Measurements from ENCODE around the gene PLPP3.
"Not testable (repeated sequence)": the region's sequence is repeated elsewhere in the genome, so short reads cannot be mapped to it uniquely, and the experiment has no call there.

PLPP3 gene

DNA sequence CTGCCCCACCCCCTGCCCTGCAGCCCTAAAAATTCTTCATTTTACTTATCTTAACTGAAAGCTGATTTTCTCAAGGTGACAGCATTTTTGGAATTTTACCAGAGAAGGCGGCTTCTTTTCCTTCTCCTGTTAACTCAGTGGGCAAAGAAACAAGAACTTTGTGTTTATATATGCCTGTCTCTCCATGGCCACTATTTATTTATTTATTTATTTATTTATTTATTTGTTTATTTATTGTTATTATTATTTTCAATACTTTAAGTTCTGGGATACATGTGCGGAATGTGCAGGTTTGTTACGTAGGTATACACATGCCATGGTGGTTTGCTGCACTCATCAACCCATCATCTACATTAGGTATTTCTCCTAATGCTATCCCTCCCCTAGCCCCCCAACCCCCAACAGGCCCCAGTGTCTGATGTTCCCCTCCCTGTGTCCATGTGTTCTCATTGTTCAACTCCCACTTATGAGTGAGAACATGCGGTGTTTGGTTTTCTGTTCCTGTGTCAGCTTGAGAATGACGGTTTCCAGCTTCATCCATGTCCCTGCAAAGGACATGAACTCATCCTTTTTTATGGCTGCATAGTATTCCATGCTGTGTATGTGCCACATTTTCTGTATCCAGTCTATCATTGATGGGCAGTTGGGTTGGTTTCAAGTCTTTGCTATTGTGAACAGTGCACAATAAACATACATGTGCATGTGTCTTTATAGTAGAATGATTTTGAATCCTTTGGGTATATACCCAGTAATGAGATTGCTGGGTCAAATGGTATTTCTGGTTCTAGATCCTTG is 16.2 kb upstream of the PLPP3 start:
- H3K4ac ChIP-seq (ENCODE audit: low read depth, low read length); H3K27ac ChIP-seq (ENCODE audit: low read depth, low read length); H2BK12ac ChIP-seq (ENCODE audit: low read length); H3K9me3 ChIP-seq (ENCODE audit: insufficient read depth, low read depth, low read length); H4K12ac ChIP-seq (ENCODE audit: low read depth, low read length); H2BK120ac ChIP-seq (ENCODE audit: insufficient read depth, low read length, poor library complexity); H3K9ac ChIP-seq (ENCODE audit: low read length); H3K27me3 ChIP-seq (ENCODE audit: insufficient read depth, low read length); H3K36me3 ChIP-seq (ENCODE audit: control insufficient read depth in 1 of 2, insufficient read depth in 2 of 2, low read length in 2 of 2); H3K4me1 ChIP-seq (ENCODE audit: control insufficient read depth in 1 of 2, insufficient read depth in 2 of 2, low read length in 2 of 2); H2AK5ac ChIP-seq (ENCODE audit: low read length); H3K23ac ChIP-seq (ENCODE audit: low read length); H4K8ac ChIP-seq (ENCODE audit: low read depth, low read length); H2AFZ ChIP-seq (ENCODE audit: insufficient read depth, low read length, poor library complexity); H3K14ac ChIP-seq (ENCODE audit: low read length); H3K79me2 ChIP-seq (ENCODE audit: control insufficient read depth, insufficient read depth, low read length, poor library complexity); H3K18ac ChIP-seq (ENCODE audit: low read length); H4K91ac ChIP-seq (ENCODE audit: low read depth, low read length); H3K4me2 ChIP-seq (ENCODE audit: low read length); H2BK5ac ChIP-seq (ENCODE audit: low read depth, low read length, poor library complexity); H3K4me3 ChIP-seq (ENCODE audit: low read depth, low read length): not testable (repeated sequence)
- DNase-seq, result peak in 1 of 2 donors; percentile 60
- H3K79me1 ChIP-seq (ENCODE audit: low read length), result peaks cover 13% of the 10 kb centered on the region
- WGBS (ENCODE audit: extremely low coverage, insufficient coverage, insufficient read length), result no CpG with 5 or more reads among the region's 5 CpGs

DNA sequence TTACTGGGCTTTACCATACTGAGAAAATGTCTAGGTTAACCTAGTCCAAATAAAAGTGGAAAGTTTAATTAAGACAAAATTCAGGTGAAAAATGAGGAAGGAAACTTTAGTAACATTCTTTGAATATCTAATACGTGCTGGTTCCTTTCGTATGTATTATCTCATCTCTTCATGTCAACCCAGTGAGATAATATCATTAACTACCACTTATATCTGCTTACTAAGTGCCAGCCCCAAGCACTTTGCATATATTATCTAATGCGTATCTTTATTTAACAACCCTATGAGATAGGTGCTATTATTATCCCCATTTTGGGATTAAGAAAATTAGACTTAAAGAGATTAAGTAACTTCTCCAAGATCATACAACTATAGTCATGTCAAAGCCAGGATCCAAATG is 12.5 kb upstream of the PLPP3 start:
- H3K4me1 ChIP-seq (ENCODE audit: control insufficient read depth in 1 of 2, insufficient read depth in 2 of 2, low read length in 2 of 2), result peaks cover 6 to 13% of the 10 kb centered on the region in 2 experiments

DNA sequence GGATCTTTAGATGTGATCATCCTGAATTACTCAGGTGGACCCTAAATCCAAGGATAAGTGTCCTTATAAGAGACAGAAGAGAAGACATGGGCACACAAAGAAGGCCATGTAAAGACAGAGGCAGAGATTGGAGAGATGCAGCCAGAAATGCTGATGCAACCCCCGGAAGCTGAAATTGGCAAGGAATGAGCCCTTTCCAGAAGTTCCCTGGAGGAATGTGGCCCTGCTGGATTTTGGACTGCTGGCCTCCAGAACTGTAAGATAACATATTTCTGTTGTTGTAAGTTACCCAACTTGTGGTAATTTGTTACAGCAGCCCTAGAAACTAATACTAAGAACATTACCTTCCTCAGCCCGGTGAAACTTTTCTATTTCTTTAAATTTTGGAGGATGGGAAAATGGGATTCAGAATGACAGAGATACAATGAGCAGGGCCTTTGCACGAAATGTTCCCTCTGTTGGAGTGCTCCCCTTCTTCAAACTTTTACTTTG is 11.2 kb upstream of the PLPP3 start:
- no peak overlapping the region for H4K12ac ChIP-seq (ENCODE audit: low read depth, low read length)
- H2BK12ac ChIP-seq (ENCODE audit: low read length), result peak overlapping the region; percentile 82
- H4K91ac ChIP-seq (ENCODE audit: low read depth, low read length), result peak overlapping the region; percentile 92
- no peak overlapping the region for H3K4ac ChIP-seq (ENCODE audit: low read depth, low read length)
- peak overlapping the region; percentile 81 for H2BK120ac ChIP-seq (ENCODE audit: insufficient read depth, low read length, poor library complexity)
- no peaks in the 10 kb centered on the region for H3K27me3 ChIP-seq (ENCODE audit: insufficient read depth, low read length)
- H3K18ac ChIP-seq (ENCODE audit: low read length), result no peak overlapping the region
- H3K27ac ChIP-seq (ENCODE audit: low read depth, low read length), result peak overlapping the region; percentile 86
- H3K79me1 ChIP-seq (ENCODE audit: low read length), result peaks cover 18% of the 10 kb centered on the region
- H2AFZ ChIP-seq (ENCODE audit: insufficient read depth, low read length, poor library complexity), result no peak overlapping the region
- H3K4me3 ChIP-seq (ENCODE audit: low read depth, low read length), result no peak overlapping the region
- peak overlapping the region; percentile 89 for H2BK5ac ChIP-seq (ENCODE audit: low read depth, low read length, poor library complexity)
- DNase-seq, result peak; percentile 88 to 97
- no peak overlapping the region for H3K9ac ChIP-seq (ENCODE audit: low read length)
- H3K4me1 ChIP-seq (ENCODE audit: control insufficient read depth in 1 of 2, insufficient read depth in 2 of 2, low read length in 2 of 2), result peaks cover 6 to 13% of the 10 kb centered on the region in 2 experiments
- peaks cover 2% of the 10 kb centered on the region for H3K79me2 ChIP-seq (ENCODE audit: control insufficient read depth, insufficient read depth, low read length, poor library complexity)
- no CpG with 5 or more reads among the region's 3 CpGs for WGBS (ENCODE audit: extremely low coverage, insufficient coverage, insufficient read length)
- peak overlapping the region; percentile 53 for H4K8ac ChIP-seq (ENCODE audit: low read depth, low read length)
- H3K9me3 ChIP-seq (ENCODE audit: insufficient read depth, low read depth, low read length), result no peaks in the 10 kb centered on the region
- peak overlapping the region; percentile 29 for H2AK5ac ChIP-seq (ENCODE audit: low read length)
- peak overlapping the region; percentile 25 for H3K4me2 ChIP-seq (ENCODE audit: low read length)
- no peak overlapping the region for H3K23ac ChIP-seq (ENCODE audit: low read length)
- H3K14ac ChIP-seq (ENCODE audit: low read length), result peak overlapping the region; percentile 79
- no peaks in the 10 kb centered on the region for H3K36me3 ChIP-seq (ENCODE audit: control insufficient read depth in 1 of 2, insufficient read depth in 2 of 2, low read length in 2 of 2)

More for the DNA sequence above, 12.5 kb upstream of the PLPP3 start:
- Histone ChIP-seq H4K12ac (ENCODE audit: low read depth, low read length) (no peak overlapping the region), H3K27ac (ENCODE audit: low read depth, low read length) (no peak overlapping the region), H2BK120ac (ENCODE audit: insufficient read depth, low read length, poor library complexity) (peak overlapping the region; percentile 98), H3K27me3 (ENCODE audit: insufficient read depth, low read length) (no peaks in the 10 kb centered on the region), H3K9me3 (ENCODE audit: insufficient read depth, low read depth, low read length) (no peaks in the 10 kb centered on the region), H3K79me1 (ENCODE audit: low read length) (peaks cover 17% of the 10 kb centered on the region), H4K8ac (ENCODE audit: low read depth, low read length) (no peak overlapping the region), H3K36me3 (ENCODE audit: control insufficient read depth in 1 of 2, insufficient read depth in 2 of 2, low read length in 2 of 2) (no peaks in the 10 kb centered on the region), H2BK5ac (ENCODE audit: low read depth, low read length, poor library complexity) (no peak overlapping the region), H3K18ac (ENCODE audit: low read length) (no peak overlapping the region), H3K4ac (ENCODE audit: low read depth, low read length) (no peak overlapping the region), H2BK12ac (ENCODE audit: low read length) (no peak overlapping the region), H3K9ac (ENCODE audit: low read length) (no peak overlapping the region), H3K4me3 (ENCODE audit: low read depth, low read length) (no peak overlapping the region), H3K23ac (ENCODE audit: low read length) (no peak overlapping the region), H3K4me2 (ENCODE audit: low read length) (no peak overlapping the region), H3K79me2 (ENCODE audit: control insufficient read depth, insufficient read depth, low read length, poor library complexity) (peaks cover 2% of the 10 kb centered on the region), H4K91ac (ENCODE audit: low read depth, low read length) (no peak overlapping the region), H2AFZ (ENCODE audit: insufficient read depth, low read length, poor library complexity) (no peak overlapping the region), H2AK5ac (ENCODE audit: low read length) (no peak overlapping the region), H3K14ac (ENCODE audit: low read length) (no peak overlapping the region)
- WGBS (ENCODE audit: extremely low coverage, insufficient coverage, insufficient read length), result no CpG with 5 or more reads among the region's 3 CpGs
- DNase-seq, result no peak

DNA sequence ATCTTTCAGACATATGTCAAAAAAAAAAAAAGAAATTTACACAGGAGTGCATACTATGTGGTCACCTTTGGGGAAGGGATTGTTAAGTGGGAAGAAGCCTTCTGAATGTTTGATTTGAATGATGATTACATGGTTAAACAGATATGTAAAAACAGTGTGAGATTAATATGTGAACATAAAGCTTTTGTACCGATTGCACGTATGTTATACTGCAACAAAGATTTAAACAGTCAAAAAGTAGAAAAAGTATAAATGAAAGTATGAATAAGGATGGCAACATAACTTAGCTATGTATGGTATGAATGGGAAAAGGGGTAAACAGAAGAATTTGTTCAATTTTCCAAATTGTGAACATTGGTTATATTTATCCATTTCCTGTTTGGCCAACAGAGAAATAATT is 10.0 kb upstream of the PLPP3 start:
- no peak overlapping the region for H3K9ac ChIP-seq (ENCODE audit: low read length)
- H3K9me3 ChIP-seq (ENCODE audit: insufficient read depth, low read depth, low read length), result no peaks in the 10 kb centered on the region
- H3K27me3 ChIP-seq (ENCODE audit: insufficient read depth, low read length), result no peaks in the 10 kb centered on the region
- H3K4me1 ChIP-seq (ENCODE audit: control insufficient read depth in 1 of 2, insufficient read depth in 2 of 2, low read length in 2 of 2), result peaks cover 6 to 13% of the 10 kb centered on the region in 2 experiments
- H4K8ac ChIP-seq (ENCODE audit: low read depth, low read length), result no peak overlapping the region
- H4K12ac ChIP-seq (ENCODE audit: low read depth, low read length), result no peak overlapping the region
- H3K14ac ChIP-seq (ENCODE audit: low read length), result no peak overlapping the region
- H2BK12ac ChIP-seq (ENCODE audit: low read length), result no peak overlapping the region
- no peak overlapping the region for H2BK120ac ChIP-seq (ENCODE audit: insufficient read depth, low read length, poor library complexity)
- peaks cover 2% of the 10 kb centered on the region for H3K79me2 ChIP-seq (ENCODE audit: control insufficient read depth, insufficient read depth, low read length, poor library complexity)
- H3K4me3 ChIP-seq (ENCODE audit: low read depth, low read length), result no peak overlapping the region
- no peaks in the 10 kb centered on the region for H3K36me3 ChIP-seq (ENCODE audit: control insufficient read depth in 1 of 2, insufficient read depth in 2 of 2, low read length in 2 of 2)
- H3K18ac ChIP-seq (ENCODE audit: low read length), result no peak overlapping the region
- no peak overlapping the region for H2AFZ ChIP-seq (ENCODE audit: insufficient read depth, low read length, poor library complexity)
- peaks cover 21% of the 10 kb centered on the region for H3K79me1 ChIP-seq (ENCODE audit: low read length)
- no peak for DNase-seq
- no peak overlapping the region for H3K4ac ChIP-seq (ENCODE audit: low read depth, low read length)
- H4K91ac ChIP-seq (ENCODE audit: low read depth, low read length), result no peak overlapping the region
- no peak overlapping the region for H2BK5ac ChIP-seq (ENCODE audit: low read depth, low read length, poor library complexity)
- WGBS (ENCODE audit: extremely low coverage, insufficient coverage, insufficient read length), result no CpG with 5 or more reads among the region's 2 CpGs
- H3K27ac ChIP-seq (ENCODE audit: low read depth, low read length), result no peak overlapping the region
- H3K23ac ChIP-seq (ENCODE audit: low read length), result no peak overlapping the region
- no peak overlapping the region for H3K4me2 ChIP-seq (ENCODE audit: low read length)
- no peak overlapping the region for H2AK5ac ChIP-seq (ENCODE audit: low read length)

Data from trophoblast cell (in vitro differentiated cells and primary cell).